Measurements from ENCODE around the gene ANO2.

Gene ANO2

DNA sequence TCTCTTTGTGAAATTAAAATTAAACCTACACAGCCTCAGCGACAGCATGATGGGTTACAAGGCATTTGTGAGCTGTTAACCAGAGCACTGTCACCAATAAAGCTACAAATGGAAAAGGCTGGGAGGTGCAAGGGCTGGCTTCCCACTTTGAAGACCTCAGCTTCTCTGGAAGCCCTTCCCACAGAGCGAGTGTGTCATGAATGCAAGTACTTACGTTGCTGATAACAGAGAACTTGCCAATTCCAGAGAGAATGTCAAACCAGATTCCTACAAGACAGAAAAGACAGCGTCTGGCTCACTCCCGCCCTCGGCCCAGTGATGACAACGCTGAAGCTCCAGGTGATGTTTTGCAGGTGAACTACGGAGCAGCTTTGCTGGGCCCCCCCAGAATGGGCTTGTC lies 367.3 kb downstream of the ANO2 start:
- H3K4me1 ChIP-seq (ENCODE audit: control insufficient read depth, insufficient read depth, low read depth, low read length) = no peaks in the 10 kb centered on the region
- H3K14ac ChIP-seq (ENCODE audit: low read length in 2 of 2) = no peak overlapping the region
- H2AFZ ChIP-seq (ENCODE audit: low read depth, low read length) = no peak overlapping the region
- no peak overlapping the region for H2BK120ac ChIP-seq (ENCODE audit: low read depth, low read length)
- H4K8ac ChIP-seq (ENCODE audit: low read length) = no peak overlapping the region
- no peak overlapping the region for H3K4ac ChIP-seq (ENCODE audit: low read depth in 1 of 2, low read length in 2 of 2)
- no peak overlapping the region for H2BK15ac ChIP-seq (ENCODE audit: low read depth, poor library complexity, severe bottlenecking)
- H3K18ac ChIP-seq (ENCODE audit: low read depth in 1 of 2, low read length in 2 of 2) = no peak overlapping the region
- 78% methylated on average over 8 of the region's 8 CpGs for WGBS
- no peaks in the 10 kb centered on the region for H3K36me3 ChIP-seq (ENCODE audit: control insufficient read depth in 1 of 2, insufficient read depth in 2 of 2, low read depth in 1 of 2, low read length in 2 of 2)
- no peaks in the 10 kb centered on the region for H3K9me3 ChIP-seq (ENCODE audit: control insufficient read depth, low read length)
- no peak overlapping the region for H2AK5ac ChIP-seq (ENCODE audit: low read length, severe bottlenecking)
- H3K4me2 ChIP-seq (ENCODE audit: low read length, poor library complexity, severe bottlenecking) = no peak overlapping the region
- no peak overlapping the region for H3K9ac ChIP-seq (ENCODE audit: low read length)
- DNase-seq = no peak
- peaks cover 0 to 4% of the 10 kb centered on the region in 2 experiments for H3K27me3 ChIP-seq (ENCODE audit: control insufficient read depth in 1 of 2, insufficient read depth in 1 of 2, low read length in 2 of 2)
- no peak overlapping the region for H3K27ac ChIP-seq (ENCODE audit: low read length, poor library complexity, severe bottlenecking)
- H4K91ac ChIP-seq (ENCODE audit: low read length) = no peak overlapping the region
- no peak overlapping the region for H2BK12ac ChIP-seq (ENCODE audit: low read length in 2 of 2)
- no peak overlapping the region for H2BK5ac ChIP-seq (ENCODE audit: low read depth, low read length, poor library complexity, severe bottlenecking)
- no peaks in the 10 kb centered on the region for H3K79me1 ChIP-seq (replicated peaks; ENCODE audit: low read length, poor library complexity, severe bottlenecking)
- H3K4me3 ChIP-seq (ENCODE audit: insufficient read depth in 1 of 2, low read depth in 1 of 2, low read length in 2 of 2) = no peak overlapping the region
- H3K23ac ChIP-seq (ENCODE audit: low read length in 2 of 2) = no peak overlapping the region

DNA sequence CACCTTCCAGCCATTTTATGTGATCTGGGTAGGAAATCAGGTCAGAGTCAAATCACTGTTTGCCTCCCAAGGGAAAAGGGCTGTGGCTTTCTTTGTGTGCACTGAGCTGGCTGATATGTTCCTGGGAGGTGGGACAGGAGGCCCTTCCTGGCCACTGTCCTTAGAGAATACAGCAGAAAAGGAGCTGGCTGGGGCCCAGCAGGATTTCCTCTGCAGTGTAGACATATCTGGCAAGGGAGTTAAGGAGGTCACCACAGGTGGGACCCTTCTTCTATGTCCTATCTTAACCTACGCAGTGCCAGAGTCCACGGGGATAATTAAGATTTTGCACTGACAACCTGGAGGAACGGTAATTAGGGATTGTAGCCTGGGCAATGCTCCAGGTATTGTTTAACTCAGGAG lies 367.8 kb downstream of the ANO2 start:
- Histone ChIP-seq H2AK5ac (ENCODE audit: low read length, severe bottlenecking) (no peak overlapping the region), H3K9ac (ENCODE audit: low read length) (no peak overlapping the region), H2BK15ac (ENCODE audit: low read depth, poor library complexity, severe bottlenecking) (no peak overlapping the region), H3K27ac (ENCODE audit: low read length, poor library complexity, severe bottlenecking) (no peak overlapping the region), H3K79me1 (replicated peaks; ENCODE audit: low read length, poor library complexity, severe bottlenecking) (no peaks in the 10 kb centered on the region), H3K36me3 (ENCODE audit: control insufficient read depth in 1 of 2, insufficient read depth in 2 of 2, low read depth in 1 of 2, low read length in 2 of 2) (no peaks in the 10 kb centered on the region), H2BK120ac (ENCODE audit: low read depth, low read length) (no peak overlapping the region), H3K4me1 (ENCODE audit: control insufficient read depth, insufficient read depth, low read depth, low read length) (no peaks in the 10 kb centered on the region), H3K23ac (ENCODE audit: low read length in 2 of 2) (no peak overlapping the region), H3K18ac (ENCODE audit: low read depth in 1 of 2, low read length in 2 of 2) (no peak overlapping the region), H3K14ac (ENCODE audit: low read length in 2 of 2) (no peak overlapping the region), H4K8ac (ENCODE audit: low read length) (no peak overlapping the region), H3K4ac (ENCODE audit: low read depth in 1 of 2, low read length in 2 of 2) (no peak overlapping the region), H4K91ac (ENCODE audit: low read length) (no peak overlapping the region), H3K9me3 (ENCODE audit: control insufficient read depth, low read length) (no peaks in the 10 kb centered on the region), H2AFZ (ENCODE audit: low read depth, low read length) (no peak overlapping the region), H3K4me3 (ENCODE audit: insufficient read depth in 1 of 2, low read depth in 1 of 2, low read length in 2 of 2) (no peak overlapping the region), H3K4me2 (ENCODE audit: low read length, poor library complexity, severe bottlenecking) (no peak overlapping the region), H3K27me3 (ENCODE audit: control insufficient read depth in 1 of 2, insufficient read depth in 1 of 2, low read length in 2 of 2) (peaks cover 0 to 4% of the 10 kb centered on the region in 2 experiments), H2BK12ac (ENCODE audit: low read length in 2 of 2) (no peak overlapping the region), H2BK5ac (ENCODE audit: low read depth, low read length, poor library complexity, severe bottlenecking) (no peak overlapping the region)
- WGBS = 82% methylated on average over 3 of the region's 3 CpGs
- DNase-seq = no peak

GRCh38 chr12:5575987-5576386 lies 369.1 kb downstream of the ANO2 start:
- Histone ChIP-seq H2BK15ac (ENCODE audit: low read depth, poor library complexity, severe bottlenecking) (no peak overlapping the region), H2BK5ac (ENCODE audit: low read depth, low read length, poor library complexity, severe bottlenecking) (no peak overlapping the region), H2AFZ (ENCODE audit: low read depth, low read length) (no peak overlapping the region), H3K79me1 (replicated peaks; ENCODE audit: low read length, poor library complexity, severe bottlenecking) (no peaks in the 10 kb centered on the region), H3K4me2 (ENCODE audit: low read length, poor library complexity, severe bottlenecking) (no peak overlapping the region), H3K27ac (ENCODE audit: low read length, poor library complexity, severe bottlenecking) (no peak overlapping the region), H2AK5ac (ENCODE audit: low read length, severe bottlenecking) (no peak overlapping the region), H3K9ac (ENCODE audit: low read length) (no peak overlapping the region), H3K36me3 (ENCODE audit: control insufficient read depth in 1 of 2, insufficient read depth in 2 of 2, low read depth in 1 of 2, low read length in 2 of 2) (no peaks in the 10 kb centered on the region), H3K4me1 (ENCODE audit: control insufficient read depth, insufficient read depth, low read depth, low read length) (no peaks in the 10 kb centered on the region), H3K14ac (ENCODE audit: low read length in 2 of 2) (no peak overlapping the region), H2BK12ac (ENCODE audit: low read length in 2 of 2) (no peak overlapping the region), H4K8ac (ENCODE audit: low read length) (no peak overlapping the region), H3K9me3 (ENCODE audit: control insufficient read depth, low read length) (no peaks in the 10 kb centered on the region), H3K4ac (ENCODE audit: low read depth in 1 of 2, low read length in 2 of 2) (no peak overlapping the region), H2BK120ac (ENCODE audit: low read depth, low read length) (no peak overlapping the region), H3K23ac (ENCODE audit: low read length in 2 of 2) (no peak overlapping the region), H3K27me3 (ENCODE audit: control insufficient read depth in 1 of 2, insufficient read depth in 1 of 2, low read length in 2 of 2) (peaks cover 2 to 13% of the 10 kb centered on the region in 2 experiments), H3K4me3 (ENCODE audit: insufficient read depth in 1 of 2, low read depth in 1 of 2, low read length in 2 of 2) (no peak overlapping the region), H3K18ac (ENCODE audit: low read depth in 1 of 2, low read length in 2 of 2) (no peak overlapping the region), H4K91ac (ENCODE audit: low read length) (no peak overlapping the region)
- no peak for DNase-seq
- WGBS = 95% methylated on average over 3 of the region's 3 CpGs

DNA sequence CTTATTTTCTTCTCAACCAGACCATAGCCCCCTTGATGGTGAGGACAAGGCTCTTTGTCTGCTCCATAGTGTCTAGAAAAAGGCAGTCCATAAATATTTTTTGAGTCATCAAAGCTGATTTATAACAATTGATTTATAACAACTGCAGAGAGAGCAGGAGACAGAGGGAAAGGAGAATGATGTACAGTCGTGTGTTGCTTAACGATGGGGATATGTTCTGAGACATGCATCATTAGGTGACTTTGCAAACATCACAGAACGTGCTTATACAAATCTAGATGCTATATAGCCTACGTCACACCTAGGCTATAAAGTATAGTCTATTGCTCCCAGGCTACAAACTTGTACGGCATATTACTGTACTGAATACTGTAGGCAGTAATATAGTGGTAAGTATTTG lies 369.8 kb downstream of the ANO2 start:
- no peak overlapping the region for H3K9ac ChIP-seq (ENCODE audit: low read length)
- no peak for DNase-seq
- no peak overlapping the region for H2BK120ac ChIP-seq (ENCODE audit: low read depth, low read length)
- no peaks in the 10 kb centered on the region for H3K4me1 ChIP-seq (ENCODE audit: control insufficient read depth, insufficient read depth, low read depth, low read length)
- H4K91ac ChIP-seq (ENCODE audit: low read length) = no peak overlapping the region
- H3K27ac ChIP-seq (ENCODE audit: low read length, poor library complexity, severe bottlenecking) = no peak overlapping the region
- WGBS = 70% methylated on average over 2 of the region's 5 CpGs
- no peaks in the 10 kb centered on the region for H3K9me3 ChIP-seq (ENCODE audit: control insufficient read depth, low read length)
- no peak overlapping the region for H3K4ac ChIP-seq (ENCODE audit: low read depth in 1 of 2, low read length in 2 of 2)
- H2BK5ac ChIP-seq (ENCODE audit: low read depth, low read length, poor library complexity, severe bottlenecking) = no peak overlapping the region
- H3K79me1 ChIP-seq (replicated peaks; ENCODE audit: low read length, poor library complexity, severe bottlenecking) = no peaks in the 10 kb centered on the region
- no peak overlapping the region for H3K18ac ChIP-seq (ENCODE audit: low read depth in 1 of 2, low read length in 2 of 2)
- no peak overlapping the region for H2AFZ ChIP-seq (ENCODE audit: low read depth, low read length)
- no peak overlapping the region for H3K4me2 ChIP-seq (ENCODE audit: low read length, poor library complexity, severe bottlenecking)
- no peak overlapping the region for H3K14ac ChIP-seq (ENCODE audit: low read length in 2 of 2)
- no peak overlapping the region for H2AK5ac ChIP-seq (ENCODE audit: low read length, severe bottlenecking)
- peaks cover 4 to 19% of the 10 kb centered on the region in 2 experiments for H3K27me3 ChIP-seq (ENCODE audit: control insufficient read depth in 1 of 2, insufficient read depth in 1 of 2, low read length in 2 of 2)
- H3K36me3 ChIP-seq (ENCODE audit: control insufficient read depth in 1 of 2, insufficient read depth in 2 of 2, low read depth in 1 of 2, low read length in 2 of 2) = no peaks in the 10 kb centered on the region
- no peak overlapping the region for H4K8ac ChIP-seq (ENCODE audit: low read length)
- H3K23ac ChIP-seq (ENCODE audit: low read length in 2 of 2) = no peak overlapping the region
- H2BK12ac ChIP-seq (ENCODE audit: low read length in 2 of 2) = no peak overlapping the region
- H3K4me3 ChIP-seq (ENCODE audit: insufficient read depth in 1 of 2, low read depth in 1 of 2, low read length in 2 of 2) = no peak overlapping the region
- H2BK15ac ChIP-seq (ENCODE audit: low read depth, poor library complexity, severe bottlenecking) = no peak overlapping the region

Data from mesenchymal stem cell (in vitro differentiated cells and primary cell).